A549 (cell line): ENCODE measurements around the gene ATXN1L.
"Not testable (repeated sequence)": the region's sequence is repeated elsewhere in the genome, so short reads cannot be mapped to it uniquely, and the experiment has no call there.

ENCODE experiments used
- SREBF2 ChIP-seq: fragments of 450-650 bp; IDR thresholded peaks from 2 replicates; pipeline ENCODE4 v1.6.1; 2014; ENCODE audit warnings: mild to moderate bottlenecking, moderate library complexity
- TF ChIP-seq, protein P1 (sequence below): fragments of >200 bp; sonication (Bioruptor Twin); formaldehyde crosslinking; IDR thresholded peaks from 3 replicates; pipeline ENCODE4 v1.5.1; 2016

DNA sequence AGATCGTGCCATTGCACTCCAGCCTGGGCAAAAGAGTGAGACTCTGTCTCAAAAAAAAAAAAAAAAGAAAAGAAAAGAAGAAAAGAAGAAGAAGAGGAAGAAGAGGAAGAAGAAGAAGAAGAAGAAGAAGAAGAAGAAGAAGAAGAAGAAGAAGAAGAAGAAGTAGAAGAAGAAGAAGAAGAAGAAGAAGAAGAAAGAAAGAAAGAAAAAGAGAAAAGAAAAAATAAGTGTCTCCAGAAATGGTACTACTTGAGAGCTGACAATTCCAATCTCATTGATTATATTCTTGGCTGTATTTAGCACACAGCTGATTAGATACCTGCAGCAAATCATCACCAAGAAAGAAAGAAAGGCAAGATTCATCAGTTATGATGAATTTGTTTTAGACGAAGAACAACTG, 13.7 kb upstream of the ATXN1L start:
- TF ChIP-seq, protein P1, sequence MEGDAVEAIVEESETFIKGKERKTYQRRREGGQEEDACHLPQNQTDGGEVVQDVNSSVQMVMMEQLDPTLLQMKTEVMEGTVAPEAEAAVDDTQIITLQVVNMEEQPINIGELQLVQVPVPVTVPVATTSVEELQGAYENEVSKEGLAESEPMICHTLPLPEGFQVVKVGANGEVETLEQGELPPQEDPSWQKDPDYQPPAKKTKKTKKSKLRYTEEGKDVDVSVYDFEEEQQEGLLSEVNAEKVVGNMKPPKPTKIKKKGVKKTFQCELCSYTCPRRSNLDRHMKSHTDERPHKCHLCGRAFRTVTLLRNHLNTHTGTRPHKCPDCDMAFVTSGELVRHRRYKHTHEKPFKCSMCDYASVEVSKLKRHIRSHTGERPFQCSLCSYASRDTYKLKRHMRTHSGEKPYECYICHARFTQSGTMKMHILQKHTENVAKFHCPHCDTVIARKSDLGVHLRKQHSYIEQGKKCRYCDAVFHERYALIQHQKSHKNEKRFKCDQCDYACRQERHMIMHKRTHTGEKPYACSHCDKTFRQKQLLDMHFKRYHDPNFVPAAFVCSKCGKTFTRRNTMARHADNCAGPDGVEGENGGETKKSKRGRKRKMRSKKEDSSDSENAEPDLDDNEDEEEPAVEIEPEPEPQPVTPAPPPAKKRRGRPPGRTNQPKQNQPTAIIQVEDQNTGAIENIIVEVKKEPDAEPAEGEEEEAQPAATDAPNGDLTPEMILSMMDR: not testable (repeated sequence)
- not testable (repeated sequence) for TF ChIP-seq SREBF2
